GM18861 (cell line): ENCODE measurements around the gene CAMSAP1.

Experiments
- ATAC-seq: cut with Tn5 transposase; IDR thresholded peaks from one replicate; pipeline ENCODE4 v1.9.1; 2021; ENCODE audit not compliant: unreplicated experiment

Gene CAMSAP1

GRCh38 chr9:135778421-135778820 lies 128.9 kb downstream of the CAMSAP1 start:
- no peak for ATAC-seq

DNA sequence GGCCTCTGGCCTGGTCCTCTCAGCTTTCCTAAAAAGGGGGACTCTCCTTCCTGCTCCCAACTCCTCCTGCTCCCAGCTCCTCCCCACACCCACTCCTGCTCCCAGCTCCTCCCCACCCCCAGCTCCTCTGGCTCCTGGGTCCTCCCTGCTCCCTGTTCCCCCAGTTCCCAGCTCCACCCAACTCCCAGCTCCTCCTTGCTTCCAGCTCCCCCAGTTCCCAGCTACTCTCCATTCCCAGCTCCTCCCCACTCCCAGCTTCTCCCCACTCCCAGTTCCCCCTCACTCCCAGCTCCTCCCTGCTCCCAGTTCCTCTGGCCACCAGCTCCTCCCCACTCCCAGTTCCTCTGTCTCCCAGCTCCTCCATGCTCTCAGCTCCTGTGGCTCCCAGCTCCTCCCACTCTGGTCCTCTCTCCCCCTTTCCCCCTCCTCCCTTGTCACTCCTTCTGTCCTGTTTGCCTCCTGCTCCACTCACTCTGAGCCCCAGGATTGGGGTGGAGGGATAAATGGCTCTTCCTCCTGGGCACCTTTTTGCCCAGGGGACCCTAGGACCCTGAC lies 129.6 kb downstream of the CAMSAP1 start:
- ATAC-seq: no peak

- ATAC-seq: no peak
Observed at GRCh38 chr9:135776893-135777622, 130.3 kb downstream of the CAMSAP1 start.

DNA sequence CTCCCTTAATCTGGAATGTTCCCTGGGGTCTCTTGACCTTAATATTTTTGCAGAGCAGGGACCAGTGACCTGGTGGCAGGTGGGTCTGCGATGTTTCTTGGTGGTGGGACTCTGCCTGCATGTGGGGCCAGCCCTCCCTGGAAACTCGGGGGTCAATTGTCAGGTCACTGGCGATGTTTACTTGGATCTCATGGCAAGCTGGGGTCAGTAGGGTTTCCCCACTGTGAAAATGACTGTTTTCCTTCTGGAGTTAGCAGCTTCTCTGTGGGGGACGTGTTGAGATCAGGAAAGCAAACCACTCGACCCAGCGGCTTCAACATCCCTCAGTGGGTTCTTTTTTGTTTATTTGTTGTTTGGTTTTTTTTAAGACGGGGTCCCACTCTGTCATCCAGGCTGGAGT lies 131.4 kb downstream of the CAMSAP1 start:
- ATAC-seq: no peak

DNA sequence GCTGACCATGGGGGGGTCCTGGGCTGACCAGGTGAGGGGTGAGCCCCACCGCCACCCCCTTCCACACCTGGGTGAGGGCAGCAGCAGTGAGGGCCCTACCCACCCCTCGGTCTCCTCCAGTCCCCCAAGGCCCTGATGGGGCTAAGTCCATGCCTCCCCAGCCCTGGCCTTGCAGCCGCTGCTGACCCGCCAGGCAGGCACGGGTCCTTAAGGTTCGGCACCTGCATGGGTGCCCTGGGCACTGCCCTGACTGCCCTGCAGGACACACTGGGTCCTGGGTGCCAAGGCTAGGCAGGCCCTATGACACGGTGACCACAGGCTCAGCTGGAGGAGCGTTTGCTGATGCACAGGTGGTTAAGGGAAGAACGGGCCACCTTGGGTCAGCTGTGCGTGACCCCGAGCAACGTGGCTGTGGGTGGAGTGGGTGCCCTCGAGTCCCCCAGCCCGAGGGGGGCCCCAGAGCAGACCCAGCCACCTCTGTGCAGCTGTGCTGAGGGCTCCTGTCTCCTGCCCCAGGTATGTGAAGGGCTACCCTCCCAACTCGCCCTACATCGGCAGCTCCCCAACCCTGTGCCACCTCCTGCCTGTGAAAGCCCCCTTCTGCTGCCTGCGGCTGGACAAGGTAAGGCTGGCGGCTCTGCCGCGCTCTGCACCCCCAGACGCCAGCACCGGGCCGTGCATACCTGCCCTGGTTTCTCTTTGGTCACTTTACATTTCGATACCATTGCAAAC lies 132.4 kb downstream of the CAMSAP1 start:
- no peak for ATAC-seq

- ATAC-seq: no peak
Observed at GRCh38 chr9:135774239-135774747, 133.1 kb downstream of the CAMSAP1 start.

- no peak for ATAC-seq
Observed at GRCh38 chr9:135773530-135774238, 133.7 kb downstream of the CAMSAP1 start.

- ATAC-seq: no peak
Observed at GRCh38 chr9:135772702-135773493, 134.4 kb downstream of the CAMSAP1 start.

GRCh38 chr9:135772056-135772646 lies 135.2 kb downstream of the CAMSAP1 start:
- ATAC-seq: no peak

GRCh38 chr9:135771401-135772051 lies 135.8 kb downstream of the CAMSAP1 start:
- no peak for ATAC-seq

DNA sequence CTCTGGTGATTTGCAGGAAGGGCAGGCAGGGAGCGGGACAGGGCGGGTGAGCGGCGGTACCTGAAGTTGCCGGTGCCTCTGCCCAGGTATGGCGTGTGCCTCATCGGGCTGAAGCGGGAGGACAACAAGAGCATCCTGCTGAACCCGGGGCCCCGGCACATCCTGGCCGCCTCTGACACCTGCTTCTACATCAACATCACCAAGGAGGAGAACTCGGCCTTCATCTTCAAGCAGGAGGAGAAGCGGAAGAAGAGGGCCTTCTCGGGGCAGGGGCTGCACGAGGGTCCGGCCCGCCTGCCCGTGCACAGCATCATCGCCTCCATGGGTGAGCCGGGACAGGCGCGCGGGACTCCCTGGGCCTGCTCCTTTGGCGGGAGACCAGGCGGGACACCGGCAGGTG lies 136.6 kb downstream of the CAMSAP1 start:
- no peak for ATAC-seq

DNA sequence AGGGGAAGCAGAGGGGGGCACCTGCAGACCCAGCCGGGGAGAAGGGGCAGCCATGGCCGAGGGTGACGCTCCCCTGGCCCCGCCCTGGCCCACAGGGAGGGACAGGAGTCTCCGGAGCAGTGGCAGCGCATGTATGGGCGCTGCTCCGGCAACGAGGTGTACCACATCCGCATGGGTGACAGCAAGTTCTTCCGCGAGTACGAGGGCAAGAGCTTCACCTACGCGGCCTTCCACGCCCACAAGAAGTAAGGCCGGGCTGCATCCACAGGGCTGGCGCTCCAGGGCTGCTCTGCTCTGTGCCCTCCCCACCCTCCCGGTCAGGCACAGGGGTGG lies 137.2 kb downstream of the CAMSAP1 start:
- ATAC-seq: no peak

DNA sequence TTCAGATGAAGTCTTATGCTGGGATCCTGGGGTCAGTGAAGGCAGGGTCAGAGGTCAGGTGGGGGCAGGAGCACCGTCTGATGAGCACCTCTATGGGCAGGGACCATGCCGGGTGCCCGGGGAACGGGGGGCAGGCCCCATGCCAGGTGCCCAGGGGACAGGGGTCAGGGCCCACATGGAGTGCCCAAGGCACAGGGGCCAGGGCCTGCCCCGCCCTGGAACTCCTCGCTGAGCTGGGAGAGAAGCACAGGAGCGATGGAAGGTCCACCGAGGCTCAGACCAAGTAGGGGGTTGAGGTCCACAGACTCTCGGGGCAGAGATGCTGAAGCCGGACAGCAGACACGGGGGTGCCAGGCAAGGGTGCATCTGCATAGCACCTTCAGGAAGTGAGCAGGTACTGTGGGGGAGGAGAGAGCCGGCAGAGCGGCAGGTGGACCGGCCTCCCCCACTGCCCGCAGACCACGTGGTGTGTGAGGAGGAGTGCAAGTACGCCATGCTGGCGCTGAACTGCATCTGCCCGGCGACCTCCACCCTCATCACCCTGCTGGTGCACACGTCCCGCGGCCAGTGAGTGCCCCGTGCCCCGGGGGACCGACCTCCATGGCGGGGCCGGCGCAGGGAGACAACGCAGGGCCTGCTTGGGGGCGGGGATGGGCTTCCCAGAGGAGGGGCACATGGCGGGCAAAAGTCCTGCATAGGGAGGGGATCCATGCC lies 137.7 kb downstream of the CAMSAP1 start:
- no peak for ATAC-seq

GRCh38 chr9:135768516-135769218 lies 138.7 kb downstream of the CAMSAP1 start:
- ATAC-seq: no peak

- no peak for ATAC-seq
Observed at GRCh38 chr9:135766707-135767106, 140.6 kb downstream of the CAMSAP1 start.

DNA sequence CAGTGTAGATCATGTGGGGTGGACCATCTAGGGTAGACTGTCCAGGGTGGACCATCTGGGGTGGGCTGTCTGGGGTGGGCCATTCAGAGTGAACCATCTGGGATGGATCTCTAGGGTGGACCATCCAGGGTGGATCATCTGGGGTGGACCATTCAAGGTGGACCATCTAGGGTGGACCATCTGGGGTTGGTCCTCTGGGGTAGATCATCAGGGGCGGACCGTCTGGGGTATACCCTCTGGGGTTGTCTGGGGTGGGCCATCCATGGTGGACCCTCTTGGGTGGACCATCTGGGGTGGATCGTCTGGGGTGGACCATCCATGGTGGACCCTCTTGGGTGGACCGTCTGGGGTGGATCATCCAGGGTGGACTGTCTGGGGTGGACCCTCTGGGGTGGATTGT lies 141.1 kb downstream of the CAMSAP1 start:
- ATAC-seq: no peak

DNA sequence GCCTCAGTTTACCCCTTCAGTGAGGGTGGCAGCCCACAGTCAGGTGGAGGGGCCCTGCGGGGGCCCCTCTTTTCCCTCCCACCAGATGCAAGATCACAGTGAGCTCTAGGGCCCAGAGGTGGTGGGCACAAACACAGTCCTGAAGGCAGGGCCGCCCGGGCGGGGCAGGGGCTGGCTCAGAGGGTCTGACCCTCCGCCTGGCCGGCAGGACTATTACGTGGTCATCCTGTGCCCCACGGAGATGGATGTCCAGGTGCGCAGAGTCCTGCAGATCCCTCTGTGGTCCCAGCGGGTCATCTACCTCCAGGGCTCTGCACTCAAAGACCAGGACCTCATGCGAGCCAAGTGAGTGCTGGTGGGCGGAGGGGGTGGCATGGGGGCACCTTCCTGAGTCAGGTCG lies 141.9 kb downstream of the CAMSAP1 start:
- no peak for ATAC-seq

DNA sequence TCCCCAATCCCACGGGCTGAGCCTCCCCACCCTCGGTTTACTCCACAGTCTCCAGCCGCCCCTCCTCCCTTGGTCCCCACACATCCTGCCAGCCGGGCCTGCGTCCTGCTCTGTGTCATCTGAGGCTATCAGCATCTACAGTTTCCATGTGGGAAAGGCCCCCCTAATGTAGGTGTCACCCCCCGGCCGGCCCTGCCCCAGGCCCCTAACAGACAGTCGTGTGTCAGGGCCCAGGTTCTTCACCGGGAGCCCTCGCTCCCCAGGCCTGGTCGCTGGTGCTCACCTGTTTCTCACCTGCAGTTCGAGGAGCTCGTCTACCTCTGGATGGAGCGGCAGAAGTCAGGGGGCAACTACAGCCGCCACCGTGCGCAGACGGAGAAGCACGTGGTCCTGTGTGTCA lies 142.6 kb downstream of the CAMSAP1 start:
- ATAC-seq: no peak
